GM11168 (cell line): ENCODE results near the gene STOX2.

Source experiments
- in situ Hi-C: fragments of 300-500 bp; cut with MboI; formaldehyde crosslinking; loops from one replicate; pipeline ENCODE4 v1.12.0; 2022; ENCODE audit warnings: low sequenced_read_pairs; ENCODE audit not compliant: unreplicated experiment

STOX2 gene, protein sequence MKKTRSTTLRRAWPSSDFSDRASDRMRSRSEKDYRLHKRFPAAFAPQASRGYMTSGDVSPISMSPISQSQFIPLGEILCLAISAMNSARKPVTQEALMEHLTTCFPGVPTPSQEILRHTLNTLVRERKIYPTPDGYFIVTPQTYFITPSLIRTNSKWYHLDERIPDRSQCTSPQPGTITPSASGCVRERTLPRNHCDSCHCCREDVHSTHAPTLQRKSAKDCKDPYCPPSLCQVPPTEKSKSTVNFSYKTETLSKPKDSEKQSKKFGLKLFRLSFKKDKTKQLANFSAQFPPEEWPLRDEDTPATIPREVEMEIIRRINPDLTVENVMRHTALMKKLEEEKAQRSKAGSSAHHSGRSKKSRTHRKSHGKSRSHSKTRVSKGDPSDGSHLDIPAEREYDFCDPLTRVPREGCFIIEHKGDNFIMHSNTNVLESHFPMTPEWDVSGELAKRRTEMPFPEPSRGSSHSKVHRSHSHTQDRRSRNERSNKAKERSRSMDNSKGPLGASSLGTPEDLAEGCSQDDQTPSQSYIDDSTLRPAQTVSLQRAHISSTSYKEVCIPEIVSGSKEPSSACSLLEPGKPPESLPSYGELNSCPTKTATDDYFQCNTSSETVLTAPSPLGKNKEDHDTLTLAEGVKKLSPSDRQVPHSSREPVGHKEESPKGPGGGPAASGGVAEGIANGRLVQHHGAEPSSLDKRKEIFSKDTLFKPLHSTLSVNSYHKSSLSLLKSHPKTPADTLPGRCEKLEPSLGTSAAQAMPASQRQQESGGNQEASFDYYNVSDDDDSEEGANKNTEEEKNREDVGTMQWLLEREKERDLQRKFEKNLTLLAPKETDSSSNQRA (N-terminal part only)

DNA sequence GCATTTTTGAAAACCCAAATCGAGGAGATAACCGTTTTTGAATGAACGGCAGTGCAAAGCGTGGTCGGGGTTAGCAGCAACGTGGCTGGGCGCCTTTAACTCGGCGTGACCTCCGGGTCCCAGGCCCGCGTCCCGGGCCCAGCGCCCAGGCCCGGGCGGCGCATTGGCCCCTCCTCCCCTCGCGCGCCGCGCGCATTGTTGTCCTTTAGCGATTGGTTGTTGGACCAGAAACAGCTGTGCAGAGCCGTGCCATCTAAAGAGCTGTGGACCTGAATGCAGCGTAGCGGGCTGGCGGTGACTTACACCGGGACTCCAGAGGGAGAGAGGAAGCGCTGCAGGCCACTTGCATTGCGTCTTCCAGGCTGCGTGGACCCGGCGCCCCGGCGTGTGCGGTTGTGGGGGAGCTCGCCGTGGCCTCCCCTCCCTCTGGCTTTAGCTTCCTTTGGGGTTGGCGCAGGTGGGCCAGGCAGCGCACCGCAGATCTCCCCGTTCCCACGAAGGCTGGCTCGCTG is at the start of gene STOX2:
STOX2 (plus strand) TSS at position 227 of the 512 bp plus-strand sequence. CDS start 1,484 bp downstream, outside the sequence.
- in situ Hi-C loops, result no loop called here

DNA sequence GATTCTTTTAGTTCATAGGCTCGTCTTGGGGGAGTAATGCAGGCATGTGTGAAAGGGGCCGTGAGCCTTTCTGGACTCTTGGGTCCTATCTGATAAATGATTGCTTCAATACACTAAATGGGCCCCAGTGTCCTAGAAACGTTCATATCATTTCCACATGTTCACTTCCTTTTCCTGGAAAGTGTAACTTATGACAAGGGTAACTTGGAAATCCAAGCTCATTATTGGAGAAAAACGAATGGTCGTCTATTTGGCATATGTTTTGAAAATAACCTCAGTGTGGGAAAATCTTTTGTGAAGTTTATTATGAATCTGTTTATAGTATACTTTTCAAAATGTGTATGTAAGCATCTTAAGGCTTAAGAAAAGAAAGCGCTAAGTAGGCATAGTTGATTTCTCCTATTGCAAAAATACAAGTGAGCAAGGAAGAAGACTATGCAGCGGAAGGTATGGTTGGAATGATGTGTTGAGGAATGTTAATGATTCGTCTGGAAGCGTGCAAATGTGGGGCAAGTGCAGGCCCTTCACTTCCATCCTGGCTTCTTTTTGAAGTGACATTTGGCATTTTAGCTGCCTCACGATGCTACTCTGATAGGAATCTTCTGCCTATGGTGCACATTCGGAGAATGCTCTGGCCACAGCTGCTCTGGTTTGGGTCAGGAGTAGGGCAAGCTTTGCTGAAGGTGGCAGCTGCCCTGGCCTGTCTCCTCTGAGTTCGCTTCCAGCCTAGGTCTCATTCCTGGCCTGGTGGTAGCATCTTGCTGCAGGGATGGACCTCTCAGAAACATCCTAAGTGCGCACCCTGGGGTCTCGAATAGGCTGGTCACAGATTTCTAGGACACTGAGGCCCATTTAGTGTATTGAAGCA is 49.5 kb upstream of the STOX2 start:
- in situ Hi-C loops, result no loop called here

DNA sequence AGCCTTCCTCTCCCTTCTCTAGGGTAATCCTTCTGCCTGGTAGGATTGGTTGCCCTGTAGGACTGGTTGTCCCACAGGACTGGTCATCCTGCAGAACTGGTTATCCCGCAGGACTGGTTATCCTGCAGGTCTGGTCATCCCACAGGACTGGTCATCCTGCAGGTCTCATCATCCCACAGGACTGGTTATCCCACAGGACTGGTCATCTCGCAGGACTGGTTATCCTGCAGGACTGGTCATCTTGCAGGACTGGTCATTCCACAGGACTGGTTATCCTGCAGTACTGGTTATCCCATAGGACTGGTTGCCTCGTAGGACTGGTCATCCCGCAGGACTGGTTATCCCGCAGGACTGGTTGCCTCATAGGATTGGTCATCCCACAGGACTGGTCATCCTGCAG is 48.1 kb upstream of the STOX2 start:
- in situ Hi-C loops, result no loop called here

DNA sequence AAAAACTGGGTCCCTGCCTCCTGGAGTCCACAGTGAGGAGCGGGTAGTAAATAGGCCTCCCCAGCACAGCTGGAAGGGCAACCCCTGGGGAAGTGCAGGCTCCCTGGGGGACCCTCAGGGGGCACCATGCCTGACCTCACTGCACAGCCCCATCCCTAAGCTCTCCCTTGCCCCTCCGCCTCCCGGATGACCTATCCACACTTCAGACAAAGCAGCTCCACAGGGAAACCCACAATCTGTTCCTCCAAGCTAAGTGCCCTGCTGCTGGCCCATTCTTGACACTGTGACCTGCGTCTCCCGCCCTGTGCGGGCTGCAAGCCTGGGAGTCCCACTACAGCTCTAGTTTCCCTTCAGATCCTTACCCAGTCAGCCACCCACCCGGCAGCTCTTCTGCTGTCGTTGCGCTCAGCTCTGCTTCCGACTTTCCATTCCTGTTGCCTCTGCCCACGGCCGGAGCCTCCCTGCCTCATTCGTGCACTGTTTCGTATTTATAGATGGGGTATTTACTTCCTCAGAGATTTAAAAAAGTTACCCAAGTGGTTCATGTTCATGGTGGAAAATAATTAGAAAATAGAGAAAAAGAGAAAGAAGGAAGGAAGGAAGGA is 47.0 kb upstream of the STOX2 start:
- in situ Hi-C loops, result no loop called here

DNA sequence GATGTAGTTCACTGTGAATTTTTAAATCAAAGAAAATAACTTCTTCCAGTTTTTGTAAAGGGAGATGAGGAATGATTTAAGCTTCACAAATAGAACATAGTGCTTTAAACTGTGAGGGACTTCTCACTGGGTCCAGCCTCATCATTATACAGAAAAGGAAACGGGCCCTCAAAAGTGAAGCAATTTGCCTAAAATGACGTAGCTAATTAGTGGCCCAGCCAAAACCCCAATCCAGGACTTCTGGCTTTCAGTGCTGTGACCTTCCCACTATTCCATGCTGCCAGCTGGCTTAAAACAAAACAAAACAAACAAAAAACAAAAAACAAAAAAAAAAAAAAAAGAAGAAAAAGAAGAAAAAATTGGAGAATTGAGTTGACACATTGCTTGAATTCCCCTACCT is 45.0 kb upstream of the STOX2 start:
- in situ Hi-C loops, result no loop called here

DNA sequence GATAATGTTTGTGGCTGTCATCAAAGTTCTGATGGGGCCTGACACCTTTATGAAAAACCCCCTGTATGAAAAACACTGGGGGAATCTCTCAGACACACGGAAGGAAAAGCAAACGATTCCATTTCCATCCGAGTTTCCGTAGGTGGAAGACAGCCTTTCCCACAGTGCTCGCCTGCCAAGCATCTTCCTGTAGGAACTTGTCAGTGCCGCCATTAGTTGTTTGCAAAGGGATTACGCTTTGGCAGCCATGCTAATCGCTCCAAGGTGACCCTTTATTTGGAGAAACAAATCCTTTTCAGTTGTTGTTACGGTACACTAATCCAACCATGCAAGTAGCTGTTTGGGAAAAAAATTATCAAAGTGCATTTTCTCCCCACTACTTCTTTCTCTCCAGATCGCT is 44.4 kb upstream of the STOX2 start:
- in situ Hi-C loops, result no loop called here

DNA sequence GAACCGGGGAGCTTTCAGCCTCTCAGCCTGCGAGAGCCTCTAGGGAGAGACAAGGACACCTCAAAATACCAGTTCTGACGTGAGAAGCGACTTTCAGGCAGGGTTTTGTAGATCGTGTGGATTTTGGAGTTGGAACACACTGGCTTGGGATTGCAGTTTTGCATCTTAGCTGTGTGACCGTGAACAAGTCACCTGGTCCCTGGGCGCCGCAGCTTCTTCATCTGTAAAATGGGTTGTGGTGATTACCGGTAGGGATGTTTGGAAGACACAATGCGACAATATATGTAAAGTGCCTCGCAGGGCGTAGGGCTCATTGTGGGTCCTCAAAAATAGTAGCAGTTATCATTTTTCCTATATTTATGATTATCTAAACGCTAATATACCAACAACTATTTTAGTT is 43.7 kb upstream of the STOX2 start:
- in situ Hi-C loops, result no loop called here

DNA sequence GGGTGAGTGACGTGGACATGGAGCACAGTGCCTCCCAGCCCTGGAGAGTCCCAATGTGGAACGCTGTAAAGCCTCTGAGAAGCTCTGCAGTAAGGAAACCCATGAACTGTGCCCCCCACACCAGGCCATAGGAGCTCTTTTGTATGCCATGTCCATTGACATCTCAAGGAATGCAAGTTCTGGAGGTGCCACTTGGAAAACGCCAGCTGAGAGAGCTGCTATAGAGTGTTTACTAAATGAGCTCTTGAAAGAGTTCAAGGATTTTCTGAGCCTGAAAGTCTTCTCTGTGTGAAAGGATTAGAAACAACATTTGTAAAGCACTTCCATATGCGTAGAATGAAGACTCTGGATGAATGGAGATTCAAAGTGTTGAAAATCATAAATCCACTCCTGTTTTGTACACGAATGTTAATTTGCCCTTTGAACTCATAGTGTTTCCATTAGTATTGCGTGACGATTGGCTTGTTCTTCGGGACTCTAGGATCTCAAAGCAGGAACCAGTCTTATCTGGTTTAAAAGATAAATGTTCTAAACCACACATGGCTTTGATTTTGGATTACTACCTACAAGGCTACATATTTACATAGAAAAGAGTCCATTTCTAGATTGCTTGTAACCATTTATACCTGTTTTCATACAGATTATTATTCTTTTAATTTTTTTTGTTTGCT is 41.8 kb upstream of the STOX2 start:
- in situ Hi-C loops, result no loop called here

DNA sequence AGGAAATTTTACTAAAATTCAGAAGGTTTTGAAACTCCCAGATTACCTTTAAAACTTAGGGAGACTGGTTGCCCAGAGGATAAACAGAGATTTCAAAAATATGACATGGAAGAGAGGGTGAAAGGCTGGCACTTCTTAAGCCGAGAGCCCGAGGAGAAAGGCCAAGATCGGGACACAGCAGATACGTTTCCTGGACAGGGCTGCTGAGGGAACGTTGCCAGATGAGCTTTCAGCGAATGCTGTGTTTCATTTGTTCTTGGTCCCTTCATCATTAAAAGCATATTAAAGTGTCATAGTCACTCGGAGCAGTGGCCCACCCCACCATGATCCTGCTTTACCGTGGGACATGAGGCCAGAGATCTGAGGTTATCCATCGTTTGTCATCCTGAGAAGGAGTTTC is 37.9 kb upstream of the STOX2 start:
- in situ Hi-C loops, result no loop called here

DNA sequence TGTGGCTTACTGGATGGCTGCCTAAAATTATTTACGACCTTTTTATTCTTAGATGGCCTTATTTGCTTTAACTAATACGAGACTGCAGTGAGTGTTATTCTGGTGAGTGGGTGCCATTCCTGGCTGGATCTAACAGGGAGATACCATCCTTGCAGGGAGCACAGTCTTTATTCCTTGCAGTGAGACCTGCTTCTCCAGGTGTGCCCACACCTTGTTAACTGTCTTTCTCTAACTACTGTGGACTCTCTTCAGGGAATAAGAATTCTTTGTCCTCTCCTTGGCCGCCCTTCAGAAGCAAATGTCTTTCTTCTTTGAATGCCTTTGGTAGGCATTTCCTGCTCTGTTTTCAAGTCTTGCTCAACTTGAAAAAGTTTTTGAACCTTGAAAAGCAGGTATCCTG is 34.1 kb upstream of the STOX2 start:
- in situ Hi-C loops, result no loop called here

DNA sequence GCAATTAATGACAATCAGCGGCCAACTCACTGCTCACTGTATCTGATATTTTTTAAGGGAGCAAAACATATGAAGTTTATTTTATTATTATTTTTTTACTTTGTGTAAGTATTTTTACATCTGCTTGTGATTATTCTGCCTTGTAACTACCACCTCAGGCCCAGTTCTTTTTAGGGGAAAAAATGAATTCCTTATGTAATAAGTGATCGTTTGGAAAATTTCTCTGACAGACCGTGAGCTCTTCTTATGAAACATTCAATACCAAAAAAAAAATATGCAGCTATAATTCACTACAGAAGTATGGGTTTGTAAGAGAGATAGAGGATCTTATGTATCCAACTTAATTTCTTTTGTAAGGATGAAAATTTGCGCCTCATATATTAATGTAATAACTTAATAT is 33.5 kb upstream of the STOX2 start:
- in situ Hi-C loops, result no loop called here

DNA sequence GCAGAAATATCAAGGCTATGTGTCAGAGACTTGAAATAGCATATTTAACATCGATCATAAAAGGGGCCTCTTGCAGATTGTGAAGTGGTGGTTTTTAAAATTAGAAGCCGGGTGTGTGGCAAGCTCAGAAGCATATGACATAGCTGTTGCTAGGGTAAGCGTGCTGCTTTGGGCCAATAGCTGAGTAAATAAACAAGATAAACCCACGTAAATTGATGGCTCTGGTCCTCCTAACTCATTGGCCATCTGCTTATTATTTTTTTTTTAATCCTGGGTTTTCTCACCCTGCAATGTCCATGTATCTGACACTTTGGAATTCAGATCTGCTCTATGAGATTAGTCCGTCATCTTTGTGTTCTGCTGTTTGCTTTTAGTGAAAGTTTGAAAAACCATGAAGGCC is 32.6 kb upstream of the STOX2 start:
- in situ Hi-C loops, result no loop called here

DNA sequence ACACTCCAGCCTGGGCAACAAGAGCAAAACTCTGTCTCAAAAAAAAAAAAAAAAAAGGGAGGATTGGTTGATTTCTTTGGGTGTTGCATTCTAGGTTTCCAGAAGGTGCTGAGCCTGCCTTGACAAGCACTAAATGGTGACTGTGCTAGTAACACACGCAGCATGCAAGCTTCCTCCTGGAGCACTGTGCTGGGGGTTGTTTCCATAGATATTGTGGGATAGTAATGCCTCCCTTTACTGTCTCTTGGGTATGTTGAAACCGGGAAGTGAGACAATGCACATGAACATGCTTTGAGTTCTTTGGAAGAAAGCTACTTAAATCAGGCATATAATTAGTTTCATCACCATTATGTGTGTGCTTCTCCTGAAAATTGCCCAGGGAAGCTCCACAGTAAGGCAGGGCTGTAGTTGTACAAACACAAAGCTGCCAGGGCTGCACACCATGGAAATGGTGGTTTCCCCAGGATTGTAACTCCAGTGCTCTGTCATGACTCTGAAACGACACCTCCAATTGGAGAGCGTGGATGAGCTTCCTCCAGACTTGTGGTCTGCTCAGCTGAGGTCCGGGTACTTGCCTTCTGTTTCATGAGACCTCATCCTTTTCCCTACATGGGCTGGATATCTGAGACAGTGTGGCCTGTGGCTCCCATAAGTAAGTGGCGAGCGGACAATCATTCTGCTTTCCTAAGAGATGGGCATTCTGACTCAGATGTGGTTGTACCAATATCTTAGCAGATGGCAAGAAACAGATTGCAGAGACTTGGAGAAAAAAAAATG is 31.5 kb upstream of the STOX2 start:
- in situ Hi-C loops, result no loop called here

DNA sequence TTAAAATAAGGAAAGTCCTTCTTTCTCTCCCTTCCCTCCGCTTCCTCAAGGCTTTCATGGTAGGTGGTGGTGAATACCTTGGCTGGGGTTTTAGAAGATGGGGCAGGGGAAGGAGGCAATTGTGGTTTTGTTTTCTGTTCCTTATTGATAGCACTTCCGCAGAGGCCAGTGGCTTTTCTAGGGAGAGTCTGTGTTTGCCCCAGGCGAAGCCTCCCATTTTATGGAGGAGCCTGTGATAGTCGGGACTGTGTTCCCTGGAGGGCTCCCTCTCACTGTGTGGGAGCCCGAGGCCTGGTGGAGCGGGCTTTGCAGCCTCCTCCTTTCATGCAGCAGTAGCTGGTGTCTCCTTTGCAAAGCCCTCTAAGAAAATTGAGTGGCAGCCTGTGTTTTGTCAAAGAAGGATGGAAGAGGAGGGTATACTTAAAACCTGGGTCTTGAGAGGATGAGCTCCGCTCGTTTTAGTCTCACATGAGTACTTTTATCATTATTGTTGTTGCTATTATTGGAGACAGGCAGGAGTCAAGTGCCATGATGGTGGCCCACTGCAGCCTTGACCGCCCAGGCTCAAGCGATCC is 29.8 kb upstream of the STOX2 start:
- in situ Hi-C loops, result no loop called here

DNA sequence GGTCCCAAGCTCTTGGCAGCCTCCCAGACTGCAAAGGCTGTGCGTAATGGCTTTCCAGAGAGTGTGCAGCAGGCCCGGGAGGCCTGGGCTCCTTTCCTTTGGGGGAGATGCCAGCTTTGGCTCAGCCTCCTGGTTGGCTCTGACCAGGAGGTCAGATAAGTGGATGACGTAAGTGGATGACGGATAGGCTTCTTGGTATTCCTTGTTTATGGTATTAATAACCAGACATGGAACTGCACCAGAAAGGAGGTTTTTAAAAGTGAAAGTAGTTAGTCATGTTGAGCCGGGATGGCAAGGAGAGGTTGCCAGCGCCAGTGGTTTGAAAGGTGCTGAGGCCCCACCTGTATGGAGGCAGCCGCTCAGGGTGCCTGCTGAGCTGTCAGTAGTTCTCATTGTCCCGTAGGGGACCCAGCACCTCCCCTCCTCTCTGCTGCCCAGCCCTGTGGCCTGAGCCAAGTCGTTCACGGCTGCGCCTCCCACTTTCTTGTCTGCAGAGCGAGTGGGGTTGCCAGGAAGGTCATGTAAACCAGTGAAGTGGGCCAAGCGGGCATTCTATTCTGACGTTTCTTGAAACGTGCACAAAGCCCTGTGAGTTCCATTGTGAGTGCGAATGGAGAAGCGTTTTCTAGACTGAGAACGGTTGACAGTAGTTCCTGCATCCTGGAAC is 28.7 kb upstream of the STOX2 start:
- in situ Hi-C loops, result no loop called here

DNA sequence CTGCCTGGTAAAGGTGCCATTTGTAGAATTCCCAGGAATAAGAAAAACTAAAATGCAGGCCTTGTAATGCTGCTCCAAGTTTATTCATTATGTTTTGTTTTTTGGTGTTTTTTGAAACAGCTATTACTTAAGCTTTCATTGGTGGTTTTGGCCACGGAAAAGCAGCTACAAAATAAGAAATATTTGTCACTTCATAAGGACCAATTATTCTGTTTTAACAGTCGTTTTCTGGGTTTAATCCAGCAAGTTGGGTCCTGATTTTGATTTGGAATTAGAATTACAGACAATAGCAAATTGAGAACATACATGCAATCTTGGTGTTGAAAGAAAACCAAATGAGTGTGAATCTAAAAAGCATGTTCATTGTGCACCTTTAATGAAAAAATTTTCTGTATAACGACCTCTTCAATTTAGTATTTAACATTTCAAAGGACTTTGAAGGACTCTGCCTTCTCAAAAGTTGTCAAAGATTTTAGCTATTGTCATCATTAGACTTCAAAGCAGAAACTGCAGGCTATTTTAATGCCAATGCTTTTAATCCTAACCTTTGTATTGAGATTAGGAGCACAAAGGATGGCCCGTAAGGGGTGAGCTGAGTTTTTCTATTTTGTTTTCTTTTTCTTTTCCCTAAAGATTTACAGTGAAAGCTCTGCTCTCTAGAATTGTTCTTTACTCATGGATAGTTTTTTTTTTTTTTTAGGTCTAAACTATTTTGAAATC is 26.7 kb upstream of the STOX2 start:
- in situ Hi-C loops, result no loop called here

DNA sequence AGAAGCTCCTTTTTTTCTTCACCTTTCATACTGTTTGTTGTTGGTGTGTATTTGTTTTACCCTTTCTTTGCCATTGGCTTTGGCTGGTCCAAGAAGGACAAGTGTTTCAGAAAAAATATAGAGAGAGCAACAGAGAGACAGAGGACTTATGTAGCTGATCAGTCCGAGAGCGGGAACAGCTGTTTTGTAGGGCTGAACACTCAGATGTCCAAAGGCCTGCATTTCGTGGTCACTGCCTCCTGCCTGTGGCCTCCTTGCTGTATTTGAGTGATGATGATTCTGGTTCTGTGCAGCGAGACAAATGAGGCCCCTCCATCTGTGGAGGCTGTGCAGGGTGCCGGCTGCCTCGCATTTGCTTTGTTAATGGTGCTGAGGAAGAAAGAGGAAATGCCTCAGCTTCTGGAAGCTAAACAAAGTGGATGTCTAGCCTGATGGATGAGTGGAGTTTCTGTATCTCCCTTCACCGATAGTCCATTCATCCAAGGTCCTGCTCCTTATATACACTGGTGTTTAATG is 19.8 kb upstream of the STOX2 start:
- in situ Hi-C loops, result no loop called here
